Measurements from ENCODE around the gene CEP162.
"Not testable (repeated sequence)": the region's sequence is repeated elsewhere in the genome, so short reads cannot be mapped to it uniquely, and the experiment has no call there.

CEP162 gene

DNA sequence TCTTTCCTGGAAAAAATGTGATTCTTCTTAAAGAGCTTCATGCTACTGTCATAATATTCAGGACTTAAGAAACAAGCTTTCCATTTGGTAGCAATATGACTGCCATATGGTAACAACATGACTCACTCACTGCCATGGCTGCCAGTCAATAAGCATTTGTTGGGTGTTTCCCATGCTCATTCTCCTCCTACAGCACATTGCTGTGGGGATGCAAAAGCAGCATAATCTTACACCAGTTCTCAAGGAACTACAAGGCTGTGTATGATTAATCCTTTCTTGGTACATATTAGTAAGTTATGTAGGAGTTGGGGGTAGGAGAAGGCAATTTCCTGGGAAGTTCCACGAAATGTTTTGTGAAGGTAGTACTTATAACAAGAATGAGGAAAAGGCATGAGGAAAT is 76.7 kb downstream of the CEP162 start:
- no peak for DNase-seq

DNA sequence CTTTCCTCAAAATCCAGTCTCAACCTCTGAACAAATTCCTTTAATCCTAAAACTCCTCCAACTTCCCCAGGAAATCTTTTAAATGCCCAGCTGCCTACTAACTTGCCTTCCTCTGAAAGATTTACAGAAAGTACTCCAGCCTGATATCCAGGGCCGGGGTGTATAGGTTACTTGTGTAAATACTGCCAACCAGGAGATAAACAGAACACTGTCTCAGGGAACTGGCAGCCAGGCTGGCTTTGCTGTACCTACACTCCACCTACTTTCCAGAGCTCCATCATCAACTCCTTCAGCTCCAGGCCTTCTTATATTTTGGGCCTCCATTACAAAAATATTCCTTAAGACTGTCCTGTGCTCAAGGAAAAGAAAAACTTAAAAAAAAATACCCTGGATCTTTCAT is 85.9 kb downstream of the CEP162 start:
- DNase-seq: no peak

DNA sequence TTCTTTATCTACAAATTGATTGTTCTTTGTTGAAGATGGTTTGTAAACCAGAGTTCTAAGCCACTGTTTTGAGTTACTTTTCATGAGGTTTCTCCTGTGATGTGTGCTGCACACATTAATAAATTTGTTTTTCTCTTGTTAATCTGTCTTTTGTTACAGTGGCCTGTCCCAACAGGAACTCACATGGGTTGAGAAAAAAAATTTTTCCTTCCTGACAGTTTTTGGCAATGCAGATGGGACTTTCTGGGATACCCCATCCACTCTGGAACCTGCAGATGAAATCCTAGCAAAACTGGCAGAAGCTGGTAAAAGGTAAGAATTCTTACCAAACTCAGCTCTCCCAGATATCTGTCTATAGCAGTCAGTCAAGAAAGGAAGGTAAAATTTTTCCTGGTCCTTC is 88.1 kb downstream of the CEP162 start:
- no peak for DNase-seq

- no peak for DNase-seq
These were observed 89.4 kb downstream of the CEP162 start for GRCh38 chr6:84137989-84138575.

GRCh38 chr6:84137051-84137375 is 90.4 kb downstream of the CEP162 start:
- no peak for DNase-seq

- DNase-seq: no peak
These were observed 90.9 kb downstream of the CEP162 start for GRCh38 chr6:84136364-84137050.

GRCh38 chr6:84135291-84135690 is 92.2 kb downstream of the CEP162 start:
- no peak for DNase-seq

DNA sequence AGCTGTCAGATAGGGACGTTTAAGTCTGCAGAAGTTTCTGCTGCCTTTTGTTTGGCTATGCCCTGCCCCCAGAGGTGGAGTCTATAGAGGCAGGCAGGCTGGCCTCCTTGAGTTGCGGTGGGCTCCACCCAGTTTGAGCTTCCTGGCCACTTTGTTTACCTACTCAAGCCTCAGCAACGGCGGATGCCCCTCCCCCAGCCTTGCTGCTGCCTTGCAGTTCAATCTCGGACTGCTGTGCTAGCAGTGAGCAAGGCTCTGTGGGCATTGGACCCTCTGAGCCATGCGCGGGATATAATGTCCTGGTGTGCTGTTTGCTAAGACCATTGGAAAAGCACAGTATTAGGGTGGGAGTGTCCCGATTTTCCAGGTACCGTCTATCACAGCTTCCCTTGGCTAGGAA is 94.1 kb downstream of the CEP162 start:
- not testable (repeated sequence) for DNase-seq

GRCh38 chr6:84129588-84129987 is 97.9 kb downstream of the CEP162 start:
- not testable (repeated sequence) for DNase-seq

GRCh38 chr6:84123186-84123585 is 104.3 kb downstream of the CEP162 start:
- DNase-seq: no peak

DNA sequence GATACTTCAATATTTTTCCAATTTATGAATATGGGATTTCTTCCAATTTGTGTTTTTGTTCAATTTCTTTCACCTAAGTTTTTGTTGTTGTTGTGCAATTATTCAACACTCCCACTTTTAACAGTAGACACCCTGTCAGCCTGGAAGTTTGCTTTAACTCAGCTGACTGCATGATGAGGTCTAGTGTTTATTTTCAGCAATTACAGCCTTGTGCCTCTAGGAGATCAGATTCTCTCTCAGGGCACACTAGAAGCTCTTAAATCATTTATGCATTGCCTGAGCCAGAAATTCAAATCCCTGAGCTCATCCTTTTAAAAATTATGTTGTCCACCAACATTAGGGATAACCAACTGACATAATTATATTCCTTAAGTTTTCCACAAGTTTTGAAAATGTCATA is 108.2 kb downstream of the CEP162 start:
- no peak for DNase-seq

DNA sequence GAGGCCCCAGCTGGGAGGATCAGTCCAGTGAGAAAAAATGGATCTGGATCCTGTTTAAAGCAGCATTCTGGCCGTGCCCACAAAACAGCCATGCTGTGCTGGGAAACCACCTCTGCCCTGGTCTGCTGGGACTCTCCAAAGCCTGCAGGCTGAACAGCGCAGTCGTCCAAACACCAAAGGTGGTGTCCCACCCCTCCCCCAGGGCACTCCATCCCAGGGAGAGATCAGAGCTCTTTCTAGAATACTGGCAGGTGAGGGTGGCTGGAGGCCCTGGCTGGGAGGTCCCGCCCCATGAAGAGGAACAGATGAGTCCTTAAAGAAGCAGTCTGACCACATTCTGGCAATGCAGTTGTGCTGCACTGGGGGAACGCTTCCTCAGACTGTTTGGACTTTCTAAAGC is 109.3 kb downstream of the CEP162 start:
- DNase-seq: no peak

DNA sequence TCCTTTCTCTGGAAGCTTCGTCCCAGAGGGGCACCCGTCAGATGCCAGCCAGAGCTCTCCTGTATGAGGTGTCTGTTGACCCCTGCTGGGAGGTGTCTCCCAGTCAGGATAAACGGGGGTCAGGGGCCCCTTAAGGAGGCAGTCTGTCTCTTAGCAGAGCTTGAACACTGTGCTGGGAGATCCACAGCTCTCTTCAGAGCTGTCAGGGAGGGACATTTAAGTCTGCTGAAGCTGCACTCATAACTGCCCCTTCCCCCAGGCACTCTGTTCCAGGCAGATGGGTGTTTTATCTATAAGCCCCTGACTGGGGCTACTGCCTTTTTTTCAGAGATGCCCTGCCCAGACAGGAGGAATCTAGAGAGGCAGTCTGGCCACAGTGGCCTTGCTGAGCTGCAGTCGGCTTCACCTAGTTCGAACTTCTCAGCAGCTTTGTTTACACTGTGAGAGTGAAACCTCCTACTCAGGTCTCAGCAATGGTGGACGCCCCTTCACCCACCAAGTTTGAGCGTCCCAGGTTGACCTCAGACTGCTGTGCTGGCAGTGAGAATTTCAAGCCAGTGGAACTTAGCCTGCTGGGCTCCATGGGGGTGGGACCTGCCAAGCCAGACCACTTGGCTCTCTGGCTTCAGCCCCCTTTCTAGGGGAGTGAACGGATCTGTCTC is 112.4 kb downstream of the CEP162 start:
- not testable (repeated sequence) for DNase-seq

- DNase-seq: not testable (repeated sequence)
These were observed 116.1 kb downstream of the CEP162 start for GRCh38 chr6:84111351-84111750.

DNA sequence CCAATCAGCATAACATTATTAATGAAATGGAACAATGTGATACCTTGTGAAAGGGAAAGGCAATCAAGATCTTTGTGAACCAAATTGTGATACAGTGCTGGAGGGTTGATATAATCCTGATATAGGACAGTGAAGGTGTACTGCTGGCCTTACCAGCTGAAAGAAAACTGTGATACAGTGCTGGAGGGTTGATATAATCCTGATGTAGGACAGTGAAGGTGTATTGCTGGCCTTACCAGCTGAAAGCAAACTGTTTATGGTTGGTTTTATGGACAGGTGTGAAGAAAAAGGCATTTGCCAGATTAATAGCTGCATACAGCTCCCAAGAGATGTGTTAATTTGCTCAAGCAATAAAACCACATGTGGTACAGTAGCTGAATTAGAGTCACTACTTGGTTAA is 119.9 kb downstream of the CEP162 start:
- no peak for DNase-seq

DNA sequence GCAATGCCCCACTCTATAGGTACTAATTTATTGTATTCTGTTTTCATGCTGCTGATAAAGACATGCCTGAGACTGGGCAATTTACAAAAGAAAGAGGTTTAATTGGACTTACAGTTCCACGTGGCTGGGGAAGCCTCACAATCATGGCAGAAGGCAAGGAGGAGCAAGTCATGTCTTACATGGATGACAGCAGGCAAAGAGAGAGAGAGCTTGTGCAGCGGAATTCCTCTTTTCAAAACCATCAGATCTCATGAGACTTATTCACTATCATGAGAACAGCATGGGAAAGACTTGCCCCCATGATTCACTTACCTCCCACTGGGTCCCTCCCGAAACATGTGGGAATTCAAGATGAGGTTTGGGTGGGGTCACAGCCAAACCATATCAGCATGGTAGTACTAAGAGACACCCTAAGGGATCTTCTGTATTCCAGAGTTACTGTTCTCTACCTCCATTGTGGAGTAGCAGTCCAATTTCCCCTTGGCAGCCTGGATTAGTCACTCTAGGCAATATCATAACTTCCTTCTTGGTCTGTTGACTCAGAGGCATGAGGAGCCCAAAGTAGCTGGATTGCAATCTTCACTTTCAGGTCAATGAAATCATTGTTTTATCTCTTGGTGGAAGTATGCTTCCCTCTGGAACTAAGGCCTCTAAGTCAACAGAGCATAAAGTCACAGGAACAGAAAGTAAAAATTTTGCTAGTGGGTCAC is 122.1 kb downstream of the CEP162 start:
- not testable (repeated sequence) for DNase-seq

- no peak for DNase-seq
These were observed 124.4 kb downstream of the CEP162 start for GRCh38 chr6:84103029-84103428.

- no peak for DNase-seq
These were observed 132.3 kb downstream of the CEP162 start for GRCh38 chr6:84095156-84095555.

DNA sequence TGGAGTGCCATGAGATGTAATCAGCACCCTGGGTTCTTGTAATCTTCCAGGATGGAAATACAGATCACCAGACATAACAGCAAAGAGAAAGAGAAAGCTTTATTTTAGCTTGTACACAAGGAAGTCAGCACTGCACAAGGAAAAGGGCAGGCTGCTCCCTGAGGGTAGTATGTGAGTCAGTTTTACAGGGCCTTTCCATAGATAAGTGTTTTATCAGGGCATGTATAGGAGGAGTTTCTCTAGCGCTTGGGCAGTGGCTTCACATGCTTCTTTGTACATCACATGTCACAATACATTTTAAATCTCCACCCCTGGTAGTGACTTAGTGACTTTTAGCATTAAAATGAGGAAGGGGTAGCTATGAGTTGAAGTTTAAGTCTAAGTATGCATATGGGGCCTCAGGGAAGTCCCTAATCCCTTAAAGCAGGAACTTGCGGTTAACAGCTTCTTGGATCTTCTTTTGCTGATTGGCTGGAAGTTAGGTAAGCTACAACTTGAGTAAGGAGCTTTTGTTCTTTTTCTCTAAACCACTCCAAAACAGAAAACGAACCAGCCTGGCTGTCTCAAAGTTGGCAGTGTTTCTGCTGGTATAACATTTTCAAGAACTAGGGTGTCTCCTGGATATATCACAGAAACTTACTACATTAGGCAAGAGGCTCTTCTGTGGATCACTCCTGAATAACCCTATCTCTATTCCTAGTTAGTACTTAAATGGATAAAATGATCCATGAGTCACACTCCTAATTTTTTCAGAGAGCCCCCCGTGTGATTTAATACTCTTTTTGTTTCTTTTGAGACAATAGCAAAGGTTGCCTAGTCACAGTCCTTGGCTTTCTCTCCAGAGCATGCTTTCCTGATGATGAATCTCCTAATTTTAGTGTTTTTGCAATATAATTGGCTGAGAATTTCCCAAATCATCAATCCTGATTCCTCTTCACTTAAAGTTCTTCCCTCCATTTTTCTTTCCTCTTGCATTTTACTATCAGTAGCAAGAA is 133.7 kb downstream of the CEP162 start:
- no peak for DNase-seq

GRCh38 chr6:84089552-84089951 is 137.9 kb downstream of the CEP162 start:
- no peak for DNase-seq

DNA sequence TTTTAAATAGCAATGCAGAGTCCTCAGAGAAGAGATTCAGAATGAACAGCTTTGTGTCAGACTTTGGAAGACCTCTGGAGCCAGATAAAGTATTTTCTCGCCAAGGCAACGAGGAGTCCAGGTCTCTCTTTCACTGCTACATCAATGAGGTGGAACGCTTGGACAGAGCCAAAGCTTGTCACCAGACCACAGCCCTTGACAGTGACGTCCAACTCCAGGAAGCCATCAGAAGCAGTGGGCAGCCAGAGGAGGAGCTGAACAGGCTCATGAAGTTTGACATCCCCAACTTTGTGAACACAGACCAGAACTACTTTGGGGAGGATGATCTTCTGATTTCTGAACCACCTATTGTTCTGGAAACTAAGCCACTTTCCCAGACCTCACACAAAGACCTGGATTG is 138.4 kb downstream of the CEP162 start:
- DNase-seq: no peak

GRCh38 chr6:84086545-84087429 is 140.7 kb downstream of the CEP162 start:
- DNase-seq: no peak
